Pancreas (tissue), 10 donors: ENCODE data around the gene APOC3. TPM values are rescaled to one million over a fixed set of nuclear protein-coding genes. Genes with fewer than 3 reads are reported as not detected.

ENCODE experiments used
- ATAC-seq, 4 donors: fragments of 200-7000 bp; cut with Tn5 transposase; one replicate each; pipeline versions ENCODE4 v1.8.0 to v1.9.1; 2020; ENCODE audit warnings: mild to moderate bottlenecking in 4 of 4, moderate library complexity in 4 of 4
- DNase-seq, 6 donors: peaks; one replicate each; pipeline ENCODE4 v3.0.0-alpha.2; 2020
- FAIRE-seq: peaks from 2 replicates; lab custom pipeline; 2012; peaks lifted over from hg19 to GRCh38; lab: Jason Lieb, UNC
- H3K27ac ChIP-seq, 4 donors: fragments of 200-600 bp; sonication (generic); 1 replicate in 3 of 4; 2 replicates in 1 of 4; pipeline versions ENCODE4 v1.5.0 to v1.8.0; 2020
- H3K27me3 ChIP-seq, 4 donors: fragments of 200-600 bp; one replicate each; pipeline ENCODE4 v1.8.0; 2021
- H3K36me3 ChIP-seq, 3 donors: fragments of 200-600 bp; sonication (generic) in 1 of 3; one replicate each; pipeline versions ENCODE4 v1.5.0 to v1.8.0; 2020 to 2021
- H3K4me1 ChIP-seq, 3 donors: fragments of 200-600 bp; one replicate each; pipeline ENCODE4 v1.8.0; 2021
- H3K4me3 ChIP-seq, 4 donors: fragments of 200-600 bp; sonication (generic) in 2 of 4; one replicate each; pipeline versions ENCODE4 v1.5.0 to v1.8.0; 2020 to 2021
- H3K9me3 ChIP-seq, 4 donors: fragments of 200-600 bp; one replicate each; pipeline ENCODE4 v1.8.0; 2021
- CTCF ChIP-seq, 4 donors: fragments of 200-600 bp; sonication (generic) in 3 of 4; IDR thresholded peaks; one replicate each; pipeline versions ENCODE4 v1.5.0 to v1.8.0; 2021; ENCODE audit warnings: antibody characterized with exemption in 4 of 4
- WGBS, 2 donors: extraction: QIAGEN DNeasy Blood & Tissue Kit; methylation state at CpG; one replicate each; pipeline ENCODE4 v1.1.7; 2013; 5-methylcytosine and 5-hydroxymethylcytosine counted together
- intact Hi-C, 3 donors: fragments of 100-400 bp; cut with DNase I; formaldehyde crosslinking; loops; one replicate each; pipeline versions ENCODE4 v1.11.1 to v1.14.2; 2022
- polyA plus RNA-seq, 2 donors: library from polyadenylated mRNA; stranded (reverse); fragments of 200-250 nt; gene quantifications; one replicate each; pipeline ENCODE4 v1.2.3, GENCODE V29; 2013
- total RNA-seq, 6 donors: library from RNA; stranded (reverse); fragmentation: NEBNext Ultra II Directional in 4 of 6; extraction: Animal tissue kit (Norgen Biotek cat#: 25700) in 4 of 6; gene quantifications; one replicate each; pipeline versions ENCODE4 v1.2.1 to v1.2.4, GENCODE V29; 2021 to 2023
- donor health status: healthy with polysubstance abuse.
- donor health status: DM: no; HTN: no; CAD: no; lungs with moderate emphysema.
- donor health status: DM: no; HTN: no; CAD: no.
- donor health status: control.
- donor health status: control.
- donor health status: Bipolar disorder and iron deficiency.
- donor health status: DM: yes; HTN: yes; CAD: no.
- donor health status: DM: no; HTN: no; CAD: no.
- donor health status: DM: no; HTN: no; CAD: no.
- donor health status: DM: yes; HTN: yes; CAD: no.

The APOC3 gene
- total and polyA plus RNA-seq, 8 donors: 2.9 to 3.7 TPM; not detected in 6

DNA sequence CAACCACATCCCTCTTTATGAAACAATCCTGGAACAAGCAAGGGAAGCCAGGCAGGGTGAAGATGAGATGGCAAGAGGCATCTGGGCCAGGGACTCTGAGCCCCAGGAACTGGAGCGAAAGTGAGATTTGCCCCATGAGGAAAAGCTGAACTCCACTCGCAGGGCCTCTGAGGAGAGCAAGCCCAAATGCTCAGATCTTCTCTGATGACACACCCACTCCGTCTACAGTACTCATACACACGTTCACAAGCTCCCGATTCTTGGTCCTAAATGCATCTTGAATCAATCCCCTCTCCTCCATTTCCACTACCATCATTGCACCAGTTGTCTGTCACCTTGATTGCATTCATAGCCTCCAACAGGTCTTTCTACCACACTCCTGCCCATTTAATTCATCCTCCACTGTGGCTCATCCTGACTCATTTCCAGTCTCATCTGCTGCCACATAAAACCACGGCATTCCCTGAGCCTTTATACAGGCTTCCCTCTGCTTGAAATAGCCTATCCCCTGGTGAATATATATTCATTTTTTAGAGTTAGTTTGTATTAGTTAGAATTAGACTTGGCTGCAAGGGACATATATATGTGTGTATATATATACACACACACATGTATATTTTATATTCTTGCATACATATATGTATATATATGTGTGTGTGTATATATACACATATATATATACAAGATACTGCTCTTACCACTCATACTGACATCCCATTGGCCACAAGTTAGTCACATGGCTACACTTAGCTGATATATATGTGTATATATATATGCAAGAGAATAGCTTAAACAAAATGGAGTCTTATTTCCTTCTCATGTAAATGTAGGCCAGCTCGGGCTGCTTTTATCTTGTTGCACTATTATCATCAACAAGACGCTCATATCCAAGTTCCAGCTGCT lies 36.6 kb upstream of the APOC3 start:
- no peak for FAIRE-seq
- TF ChIP-seq CTCF (IDR thresholded peaks at IDR 0.05): no peak
- no peak overlapping the region for H3K27ac ChIP-seq
- no peaks in the 10 kb centered on the region for H3K9me3 ChIP-seq
- intact Hi-C loops: loop anchor here in 1 of 3 donors (5.0 to 10.0 kb wide), 2 partner anchors 39 to 312 kb away; no protein-coding TSS in a partner anchor
- H3K4me3 ChIP-seq: no peak overlapping the region
- H3K4me1 ChIP-seq: peaks cover 18 to 22% (median 19%) of the 10 kb centered on the region in 3 donors
- WGBS, 2 donors: 65 to 72% methylated on average over 8 of the region's 8 CpGs
- H3K27me3 ChIP-seq: no peaks in the 10 kb centered on the region
- no peak for DNase-seq
- H3K36me3 ChIP-seq: no peaks in the 10 kb centered on the region
- ATAC-seq: no peak

DNA sequence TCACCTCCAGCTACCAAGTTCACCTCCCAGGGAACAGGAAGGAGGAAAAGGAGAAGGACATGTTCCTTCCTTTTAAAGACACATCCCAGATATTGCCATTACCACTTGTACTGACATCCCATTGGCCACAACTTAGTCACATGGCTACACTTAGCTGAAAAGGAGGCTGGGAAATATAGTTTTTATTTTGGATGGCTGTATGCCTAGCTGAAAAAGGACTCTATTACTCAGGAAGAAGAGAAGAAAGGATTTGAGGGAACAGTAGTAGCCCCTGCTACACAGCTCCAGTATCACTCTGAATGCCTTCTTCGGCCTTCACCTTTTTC lies 36.0 kb upstream of the APOC3 start:
- ATAC-seq: peak in 3 of 4 donors; percentile 17 to 60 (median 59)
- intact Hi-C loops: loop anchor here in 1 of 3 donors (5.0 to 10.0 kb wide), 2 partner anchors 39 to 311 kb away; no protein-coding TSS in a partner anchor

DNA sequence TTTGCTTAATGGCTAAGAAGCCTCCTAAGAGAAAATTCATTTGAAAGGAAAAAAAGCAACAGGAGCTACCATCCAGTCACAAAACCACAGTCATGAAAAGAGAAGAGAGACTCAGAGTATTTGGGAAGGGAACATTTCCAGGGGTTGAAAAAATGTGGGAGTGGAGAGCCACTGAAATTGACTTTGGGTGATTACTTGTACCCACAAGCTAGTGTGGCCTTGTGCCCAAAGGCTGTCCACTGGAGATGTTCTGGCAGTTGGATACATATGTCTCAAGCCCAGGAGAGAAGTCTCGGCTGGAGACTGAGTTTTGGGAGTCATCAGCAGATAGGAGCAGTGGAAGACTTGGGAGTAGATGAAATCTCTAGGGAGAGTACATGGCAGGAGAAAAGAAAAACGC lies 34.9 kb upstream of the APOC3 start:
- no peaks in the 10 kb centered on the region for H3K36me3 ChIP-seq
- H3K4me1 ChIP-seq: peaks cover 19 to 20% (median 19%) of the 10 kb centered on the region in 3 donors
- no peak overlapping the region for H3K27ac ChIP-seq
- DNase-seq (no peak), ATAC-seq (no peak), FAIRE-seq (no peak)
- no peak for TF ChIP-seq CTCF (IDR thresholded peaks at IDR 0.05)
- H3K4me3 ChIP-seq: no peak overlapping the region
- no peaks in the 10 kb centered on the region for H3K27me3 ChIP-seq
- WGBS, 2 donors: 79 to 82% methylated on average over 2 of the region's 2 CpGs
- no peaks in the 10 kb centered on the region for H3K9me3 ChIP-seq
- intact Hi-C loops: loop anchor here in 1 of 3 donors (5.0 to 10.0 kb wide), 2 partner anchors 37 to 310 kb away; no protein-coding TSS in a partner anchor

More for the DNA sequence above, 36.0 kb upstream of the APOC3 start:
- no peak overlapping the region for H3K4me3 ChIP-seq
- H3K36me3 ChIP-seq: no peaks in the 10 kb centered on the region
- TF ChIP-seq CTCF (IDR thresholded peaks at IDR 0.05): no peak
- WGBS, 2 donors: 92 to 97% methylated on average over 1 of the region's 1 CpG
- FAIRE-seq: no peak
- no peak for DNase-seq
- peaks cover 19 to 20% (median 19%) of the 10 kb centered on the region in 3 donors for H3K4me1 ChIP-seq
- H3K27me3 ChIP-seq: no peaks in the 10 kb centered on the region
- no peaks in the 10 kb centered on the region for H3K9me3 ChIP-seq
- no peak overlapping the region for H3K27ac ChIP-seq

- FAIRE-seq (no peak), DNase-seq (no peak), ATAC-seq (no peak)
- no peaks in the 10 kb centered on the region for H3K9me3 ChIP-seq
- H3K4me1 ChIP-seq: peaks cover 15 to 16% (median 15%) of the 10 kb centered on the region in 3 donors
- WGBS, 2 donors: 73 to 75% methylated on average over 1 of the region's 1 CpG
- intact Hi-C loops: loop anchor here in 1 of 3 donors (10.0 kb wide), 1 partner anchor 308 kb away; no protein-coding TSS in a partner anchor
- TF ChIP-seq CTCF (IDR thresholded peaks at IDR 0.05): no peak
- no peaks in the 10 kb centered on the region for H3K36me3 ChIP-seq
- no peaks in the 10 kb centered on the region for H3K27me3 ChIP-seq
- no peak overlapping the region for H3K27ac ChIP-seq
- H3K4me3 ChIP-seq: no peak overlapping the region
Measured at GRCh38 chr11:116796548-116796947, 33.2 kb upstream of the APOC3 start.
